Activated naive CD8-positive, alpha-beta T cell treated with anti-CD3 and anti-CD28 coated beads for 36 hours (primary cell): ENCODE results near the gene EML2. TPM values are rescaled to one million over a fixed set of nuclear protein-coding genes. Genes with fewer than 3 reads are reported as not detected.

Experiments
- DNase-seq: peaks from one replicate; pipeline ENCODE4 v3.0.0; 2021
- H3K27ac Mint-ChIP-seq: one replicate; pipeline ENCODE4 v1.8.0; 2022; ENCODE audit warnings: mild to moderate bottlenecking, moderate library complexity, mixed read lengths
- H3K27me3 Mint-ChIP-seq: one replicate; pipeline ENCODE4 v1.8.0; 2022; ENCODE audit warnings: mild to moderate bottlenecking, mixed read lengths
- H3K36me3 Mint-ChIP-seq: one replicate; pipeline ENCODE4 v1.8.0; 2021; ENCODE audit warnings: mild to moderate bottlenecking, mixed read lengths
- H3K4me1 Mint-ChIP-seq: one replicate; pipeline ENCODE4 v1.8.0; 2021; ENCODE audit warnings: mixed read lengths
- H3K4me3 Mint-ChIP-seq: one replicate; pipeline ENCODE4 v1.8.0; 2022; ENCODE audit warnings: mild to moderate bottlenecking, moderate library complexity, mixed read lengths
- H3K9me3 Mint-ChIP-seq: one replicate; pipeline ENCODE4 v1.8.0; 2022; ENCODE audit warnings: mixed read lengths
- total RNA-seq, 2 experiments: library from RNA; stranded (reverse); gene quantifications; one replicate each; pipeline ENCODE4 v1.2.3, GENCODE V29; 2021

The EML2 gene
- total RNA-seq, 2 experiments from 2014 or later: 94.4 to 98.8 TPM

DNA sequence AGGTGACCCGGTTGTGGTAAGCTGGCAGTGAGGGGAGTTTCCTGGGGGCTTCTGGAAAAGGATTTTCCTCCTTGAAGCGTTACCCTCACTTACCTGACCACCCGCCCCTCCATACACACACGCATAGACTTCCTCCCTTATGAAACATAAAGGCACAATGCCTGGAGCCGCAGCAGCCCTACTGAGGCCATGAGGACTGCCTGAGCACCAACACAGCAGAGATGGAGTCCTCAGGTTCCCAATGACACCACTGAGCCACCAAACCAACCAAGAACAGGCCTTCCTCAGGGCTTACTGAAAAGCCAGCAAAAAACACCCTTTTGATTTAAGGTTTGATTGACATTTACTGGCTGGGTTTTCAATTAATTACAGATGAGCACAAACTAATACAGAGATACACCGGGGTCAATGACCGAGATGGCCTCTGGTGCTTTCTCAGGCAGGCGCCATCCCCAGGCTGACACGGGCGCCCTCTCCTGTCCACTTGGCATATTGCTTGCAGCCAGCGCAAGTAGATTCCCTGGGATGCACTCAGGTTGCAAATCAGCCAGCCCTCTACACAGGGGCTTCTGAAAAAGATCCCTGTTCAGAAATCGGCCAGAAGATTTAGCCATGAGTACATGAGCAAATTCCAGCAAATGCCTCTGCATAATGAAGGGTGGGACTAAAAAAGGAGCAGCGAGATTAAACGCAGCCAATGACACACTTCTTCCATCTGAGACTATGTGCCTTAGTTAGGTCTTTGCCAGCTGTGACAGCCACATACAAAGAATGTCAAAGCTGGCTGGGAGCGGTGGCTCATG is 69.4 kb downstream of the EML2 start:
- H3K27me3 Mint-ChIP-seq: no peaks in the 10 kb centered on the region
- H3K4me3 Mint-ChIP-seq: no peak overlapping the region
- H3K27ac Mint-ChIP-seq: peak overlapping the region; percentile 36
- no peaks in the 10 kb centered on the region for H3K36me3 Mint-ChIP-seq
- H3K9me3 Mint-ChIP-seq: no peaks in the 10 kb centered on the region
- peak; percentile 62 for DNase-seq
- H3K4me1 Mint-ChIP-seq: peaks cover 4% of the 10 kb centered on the region

GRCh38 chr19:45568732-45569131 is 70.5 kb downstream of the EML2 start:
- Mint-ChIP-seq H3K36me3 (no peaks in the 10 kb centered on the region), H3K4me3 (no peak overlapping the region), H3K27ac (no peak overlapping the region), H3K9me3 (no peaks in the 10 kb centered on the region), H3K4me1 (peaks cover 13% of the 10 kb centered on the region), H3K27me3 (no peaks in the 10 kb centered on the region)
- no peak for DNase-seq

GRCh38 chr19:45567609-45568008 is 71.6 kb downstream of the EML2 start:
- H3K9me3 Mint-ChIP-seq: no peaks in the 10 kb centered on the region
- no peaks in the 10 kb centered on the region for H3K36me3 Mint-ChIP-seq
- DNase-seq: no peak
- H3K4me1 Mint-ChIP-seq: peaks cover 22% of the 10 kb centered on the region
- no peak overlapping the region for H3K27ac Mint-ChIP-seq
- no peak overlapping the region for H3K4me3 Mint-ChIP-seq
- no peaks in the 10 kb centered on the region for H3K27me3 Mint-ChIP-seq

DNA sequence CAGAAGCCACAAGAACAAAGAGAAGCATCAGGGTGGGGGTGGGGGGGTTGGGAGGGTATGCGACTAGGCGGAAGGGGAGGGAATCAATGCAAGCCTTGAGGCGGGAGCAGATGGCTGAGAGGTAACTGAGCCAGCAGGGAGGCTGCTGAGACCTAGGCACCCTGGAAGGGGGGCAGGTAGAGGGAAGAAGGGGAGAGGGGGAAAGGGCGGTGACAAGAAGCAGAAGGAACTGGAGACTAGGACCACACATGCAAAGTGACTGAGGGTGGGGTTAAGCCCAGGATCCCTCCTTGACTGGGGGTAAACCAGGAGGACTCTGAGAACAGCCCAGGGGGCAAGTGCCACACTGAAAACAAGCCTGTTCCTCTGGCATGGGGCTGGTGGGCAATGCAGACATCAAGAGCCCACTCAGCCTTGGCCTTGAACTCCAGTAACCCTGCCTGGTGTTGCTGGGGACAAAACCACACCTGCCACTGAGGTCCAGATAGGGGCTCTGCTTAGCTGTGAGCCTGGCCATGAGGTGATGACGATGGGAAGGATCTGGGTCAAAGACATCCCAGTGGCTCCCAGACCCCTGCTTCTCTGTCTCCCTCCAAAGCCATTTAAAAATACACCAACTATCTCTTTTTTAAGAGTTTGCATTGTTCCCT is 74.9 kb downstream of the EML2 start:
- peaks cover 6% of the 10 kb centered on the region for H3K36me3 Mint-ChIP-seq
- no peaks in the 10 kb centered on the region for H3K27me3 Mint-ChIP-seq
- no peak for DNase-seq
- H3K27ac Mint-ChIP-seq: peak overlapping the region; percentile 88
- no peaks in the 10 kb centered on the region for H3K9me3 Mint-ChIP-seq
- H3K4me1 Mint-ChIP-seq: peaks cover 33% of the 10 kb centered on the region
- H3K4me3 Mint-ChIP-seq: no peak overlapping the region

GRCh38 chr19:45560686-45561085 is 78.5 kb downstream of the EML2 start:
- H3K9me3 Mint-ChIP-seq: no peaks in the 10 kb centered on the region
- H3K27ac Mint-ChIP-seq: peak overlapping the region; percentile 59
- no peaks in the 10 kb centered on the region for H3K27me3 Mint-ChIP-seq
- peaks cover 40% of the 10 kb centered on the region for H3K4me1 Mint-ChIP-seq
- H3K36me3 Mint-ChIP-seq: peaks cover 6% of the 10 kb centered on the region
- H3K4me3 Mint-ChIP-seq: no peak overlapping the region
- no peak for DNase-seq

GRCh38 chr19:45560038-45560437 is 79.2 kb downstream of the EML2 start:
- peaks cover 40% of the 10 kb centered on the region for H3K4me1 Mint-ChIP-seq
- peaks cover 6% of the 10 kb centered on the region for H3K36me3 Mint-ChIP-seq
- H3K27me3 Mint-ChIP-seq: no peaks in the 10 kb centered on the region
- DNase-seq: no peak
- H3K27ac Mint-ChIP-seq: no peak overlapping the region
- H3K9me3 Mint-ChIP-seq: no peaks in the 10 kb centered on the region
- no peak overlapping the region for H3K4me3 Mint-ChIP-seq

Other genes starting within 250 kb of the EML2 start
- gene PPP1R13L, start 234.3 kb downstream of the EML2 start, total RNA-seq: 1 to 10 TPM; 3.6 to 4.7 TPM
- gene POLR1G, start 232.8 kb downstream of the EML2 start, total RNA-seq: 10 to 100 TPM; 27.0 to 27.1 TPM
- gene ERCC1, start 215.5 kb downstream of the EML2 start, total RNA-seq: 10 to 100 TPM; 50.0 to 53.2 TPM
- gene FOSB, start 171.4 kb downstream of the EML2 start, total RNA-seq: 10 to 100 TPM in 1 of 2 experiments, 1 to 10 TPM in 1; 9.7 to 10.5 TPM
- gene RTN2, start 142.3 kb downstream of the EML2 start, total RNA-seq: 1 to 10 TPM; 1.3 to 1.8 TPM
- 1 to 10 TPM; 1.4 to 1.9 TPM for gene PPM1N, start 141.0 kb downstream of the EML2 start, total RNA-seq
- gene VASP, start 131.9 kb downstream of the EML2 start, total RNA-seq: 100 to 1,000 TPM; 133 to 134 TPM
- 10 to 100 TPM; 14.7 to 15.1 TPM for gene OPA3, start 54.6 kb downstream of the EML2 start, total RNA-seq
- gene GPR4, start 37.2 kb downstream of the EML2 start, total RNA-seq: not detected
- gene GIPR, start 28.8 kb upstream of the EML2 start, total RNA-seq: 1 to 10 TPM; 1.4 to 1.7 TPM
- gene SNRPD2, start 52.6 kb upstream of the EML2 start, total RNA-seq: 100 to 1,000 TPM; 818 to 852 TPM
- gene QPCTL, start 53.3 kb upstream of the EML2 start, total RNA-seq: 10 to 100 TPM; 16.4 to 16.7 TPM
- gene FBXO46, start 91.5 kb upstream of the EML2 start, total RNA-seq: 10 to 100 TPM; 25.5 to 29.6 TPM
- under 1 TPM; 0.08 TPM for gene MEIOSIN, start 94.0 kb upstream of the EML2 start, total RNA-seq
- 1 to 10 TPM; 1.6 to 1.7 TPM for gene SIX5, start 129.9 kb upstream of the EML2 start, total RNA-seq
- gene DMPK, start 143.1 kb upstream of the EML2 start, total RNA-seq: 1 to 10 TPM; 7.3 to 8.6 TPM
- gene DMWD, start 153.4 kb upstream of the EML2 start, total RNA-seq: 10 to 100 TPM; 29.5 to 30.7 TPM
- under 1 TPM; 0.12 to 0.21 TPM for gene RSPH6A, start 175.9 kb upstream of the EML2 start, total RNA-seq
- gene SYMPK, start 223.8 kb upstream of the EML2 start, total RNA-seq: 100 to 1,000 TPM; 104 to 109 TPM
- under 1 TPM; 0.28 to 0.39 TPM for gene FOXA3, start 224.9 kb upstream of the EML2 start, total RNA-seq
- 10 to 100 TPM; 18.5 to 19.5 TPM for gene IRF2BP1, start 246.7 kb upstream of the EML2 start, total RNA-seq